Ascending aorta (tissue), 2 donors: ENCODE data around the gene ZFX. TPM values are rescaled to one million over a fixed set of nuclear protein-coding genes. Genes with fewer than 3 reads are reported as not detected.
A peak's percentile ranks its signal among the peaks of the same experiment; 100 is the strongest.

Experiments used
- DNase-seq, 2 donors: peaks; one replicate each; pipeline ENCODE4 v3.0.0-alpha.2; 2019; ENCODE audit warnings: low spot score in 2 of 2
- H3K27ac ChIP-seq, 2 donors: fragments of 200-600 bp; sonication (generic); one replicate each; pipeline ENCODE4 v1.5.1; 2016 to 2017; ENCODE audit warnings: mild to moderate bottlenecking in 1 of 2
- H3K27me3 ChIP-seq: fragments of 200-600 bp; sonication (generic); one replicate; pipeline ENCODE4 v1.5.1; 2017
- H3K36me3 ChIP-seq, 2 donors: fragments of 200-600 bp; sonication (generic); one replicate each; pipeline ENCODE4 v1.5.1; 2016
- H3K4me1 ChIP-seq, 2 donors: fragments of 200-600 bp; sonication (generic); one replicate each; pipeline ENCODE4 v1.5.1; 2016 to 2017; ENCODE audit warnings: mild to moderate bottlenecking in 1 of 2
- H3K4me3 ChIP-seq, 2 donors: fragments of 200-600 bp; sonication (generic); one replicate each; pipeline ENCODE4 v1.5.1; 2016 to 2017; ENCODE audit warnings: mild to moderate bottlenecking in 1 of 2
- H3K9me3 ChIP-seq, 2 donors: fragments of 200-600 bp; sonication (generic); one replicate each; pipeline ENCODE4 v1.5.1; 2016
- CTCF ChIP-seq, 3 experiments: fragments of 200-600 bp in 2 of 3; fragments of 450-650 bp in 1 of 3; sonication (generic) in 2 of 3; IDR thresholded peaks; one replicate each; pipeline ENCODE4 v1.5.1; 2016 to 2019; ENCODE audit warnings: antibody characterized with exemption in 3 of 3, mild to moderate bottlenecking in 1 of 3, moderate library complexity in 1 of 3
- intact Hi-C: fragments of 100-400 bp; cut with DNase I; formaldehyde crosslinking; loops from one replicate; pipeline ENCODE4 v1.15.1; 2023
- total RNA-seq: library from RNA; depleted of rRNA; stranded (reverse); fragments of >200 nt; gene quantifications from one replicate; pipeline ENCODE4 v1.1.0, GENCODE V29; 2016

Gene ZFX
- 23.4 TPM for total RNA-seq

DNA sequence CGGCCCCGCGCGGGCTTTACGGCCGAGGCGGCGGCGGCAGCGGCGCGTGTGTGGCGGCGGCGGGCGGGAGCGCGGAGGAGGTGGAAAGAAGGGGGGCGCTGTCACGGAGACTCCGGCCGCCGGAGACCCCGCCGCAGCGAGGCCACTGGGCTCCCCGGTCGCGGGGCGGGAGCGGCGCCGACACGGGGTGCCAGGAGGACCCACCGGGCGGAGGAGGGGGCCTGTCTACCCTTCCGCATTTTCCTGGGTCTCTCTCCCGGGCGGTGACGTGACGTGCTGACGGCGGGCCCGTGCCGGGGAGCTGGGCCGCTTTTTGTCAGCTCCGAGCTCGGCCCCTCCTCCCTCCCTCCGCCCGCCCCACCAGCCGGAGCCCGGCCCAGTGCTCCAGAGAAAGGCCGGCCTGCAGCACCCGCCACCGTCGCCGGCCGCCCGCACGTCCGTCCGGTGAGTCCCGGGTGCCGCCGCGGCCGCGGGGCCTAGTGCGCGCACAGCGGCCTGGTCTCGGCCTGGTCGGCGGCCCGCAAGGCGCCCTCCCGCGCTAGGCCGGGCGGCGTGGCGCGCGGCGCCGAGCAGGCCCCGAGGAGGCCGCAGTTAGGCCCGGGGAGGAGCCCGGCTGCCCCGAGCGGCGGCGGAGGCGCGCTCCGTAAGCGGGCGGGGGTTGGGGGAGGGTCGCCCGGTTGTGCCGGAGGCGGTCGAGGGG lies at the start of gene ZFX:
Gene ZFX, plus strand, starts transcription at position 379 of the 700 bp plus-strand sequence. CDS start 23,014 bp downstream, outside the sequence.
- Histone ChIP-seq H3K4me3 (peak within 1 kb of the TSS; percentile 83 to 97), H3K27ac (peak within 1 kb of the TSS; percentile 99 to 100), H3K27me3 (no peaks in the 10 kb centered on the region), H3K9me3 (no peaks in the 10 kb centered on the region), H3K4me1 (peaks cover 3 to 48% of the 10 kb centered on the region in 2 donors), H3K36me3 (peaks cover 0 to 4% of the 10 kb centered on the region in 2 donors)
- intact Hi-C loops = loop anchor here (1.0 to 5.0 kb wide), 4 partner anchors 53 to 241 kb away; partner anchors contain the start of genes CXorf58 and EIF2S3
- peak in 1 of 2 donors; percentile 85 for DNase-seq
- peak in 1 of 3 experiments; percentile 12 for TF ChIP-seq CTCF (IDR thresholded peaks at IDR 0.05)

- H3K4me1 ChIP-seq = no peaks in the 10 kb centered on the region
- intact Hi-C loops = no loop called here
- no peak overlapping the region for H3K4me3 ChIP-seq
- no peaks in the 10 kb centered on the region for H3K9me3 ChIP-seq
- no peak overlapping the region for H3K27ac ChIP-seq
- no peak for TF ChIP-seq CTCF (IDR thresholded peaks at IDR 0.05)
- peak in 1 of 2 donors; percentile 8 for DNase-seq
- no peaks in the 10 kb centered on the region for H3K27me3 ChIP-seq
- no peaks in the 10 kb centered on the region for H3K36me3 ChIP-seq
Observed at GRCh38 chrX:24100713-24101112, 48.8 kb upstream of the ZFX start.

GRCh38 chrX:24110069-24110468 lies 39.5 kb upstream of the ZFX start:
- H3K27ac ChIP-seq = no peak overlapping the region
- intact Hi-C loops = no loop called here
- H3K4me3 ChIP-seq = no peak overlapping the region
- H3K27me3 ChIP-seq = no peaks in the 10 kb centered on the region
- TF ChIP-seq CTCF (IDR thresholded peaks at IDR 0.05) = no peak
- no peak for DNase-seq
- no peaks in the 10 kb centered on the region for H3K36me3 ChIP-seq
- no peaks in the 10 kb centered on the region for H3K4me1 ChIP-seq
- no peaks in the 10 kb centered on the region for H3K9me3 ChIP-seq

DNA sequence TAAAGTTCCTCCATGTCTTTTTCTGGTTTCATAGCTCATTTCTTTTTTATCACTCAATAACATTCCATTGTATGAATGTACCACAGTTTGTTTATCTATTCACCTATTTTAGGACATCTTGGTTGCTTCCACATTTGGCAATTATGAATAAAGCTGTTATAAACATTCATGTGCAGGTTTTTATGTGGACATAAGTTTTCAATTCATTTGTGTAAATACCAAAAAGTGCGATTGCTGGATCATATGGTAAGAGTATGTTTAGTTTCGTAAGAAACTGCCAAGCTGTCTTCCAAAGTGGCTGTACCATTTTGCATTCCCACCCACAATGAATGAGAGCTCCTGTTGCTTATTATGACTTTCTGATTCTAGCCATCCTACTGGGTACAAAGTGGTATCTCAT lies 36.3 kb upstream of the ZFX start:
- no peak for TF ChIP-seq CTCF (IDR thresholded peaks at IDR 0.05)
- intact Hi-C loops = no loop called here
- Histone ChIP-seq H3K27me3 (no peaks in the 10 kb centered on the region), H3K4me1 (no peaks in the 10 kb centered on the region), H3K36me3 (no peaks in the 10 kb centered on the region), H3K9me3 (no peaks in the 10 kb centered on the region), H3K27ac (no peak overlapping the region), H3K4me3 (no peak overlapping the region)
- no peak for DNase-seq

DNA sequence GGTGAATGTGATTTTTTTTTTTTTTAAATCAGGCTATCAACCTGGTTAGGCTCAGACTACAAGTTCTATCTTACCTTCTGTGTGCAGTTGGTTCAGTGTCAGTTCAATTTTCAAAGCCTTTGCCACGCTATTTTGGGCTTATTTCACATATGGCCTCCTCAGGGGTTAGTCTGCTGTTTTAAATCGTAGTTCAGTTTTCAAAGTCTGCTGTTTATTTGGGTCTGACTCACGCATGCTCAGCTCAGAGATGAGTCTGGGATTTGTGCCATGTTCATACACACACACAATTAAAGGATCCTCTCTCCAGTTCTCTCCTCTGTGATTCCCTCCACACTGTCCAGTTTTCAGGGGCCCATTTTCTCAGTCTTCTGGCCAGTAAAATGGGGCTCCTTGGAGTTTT lies 32.3 kb upstream of the ZFX start:
- no peak for DNase-seq
- Histone ChIP-seq H3K4me1 (no peaks in the 10 kb centered on the region), H3K9me3 (no peaks in the 10 kb centered on the region), H3K27me3 (no peaks in the 10 kb centered on the region), H3K36me3 (no peaks in the 10 kb centered on the region), H3K27ac (no peak overlapping the region), H3K4me3 (no peak overlapping the region)
- TF ChIP-seq CTCF (IDR thresholded peaks at IDR 0.05) = no peak
- intact Hi-C loops = no loop called here
